GM21381 (cell line): ENCODE results near the gene SLC10A1.
"Not testable (repeated sequence)": the region's sequence is repeated elsewhere in the genome, so short reads cannot be mapped to it uniquely, and the experiment has no call there.

ENCODE experiments used
- ATAC-seq: cut with Tn5 transposase; IDR thresholded peaks from one replicate; pipeline ENCODE4 v1.9.1; 2021; ENCODE audit warnings: mild to moderate bottlenecking, moderate library complexity; ENCODE audit not compliant: unreplicated experiment

SLC10A1 gene

DNA sequence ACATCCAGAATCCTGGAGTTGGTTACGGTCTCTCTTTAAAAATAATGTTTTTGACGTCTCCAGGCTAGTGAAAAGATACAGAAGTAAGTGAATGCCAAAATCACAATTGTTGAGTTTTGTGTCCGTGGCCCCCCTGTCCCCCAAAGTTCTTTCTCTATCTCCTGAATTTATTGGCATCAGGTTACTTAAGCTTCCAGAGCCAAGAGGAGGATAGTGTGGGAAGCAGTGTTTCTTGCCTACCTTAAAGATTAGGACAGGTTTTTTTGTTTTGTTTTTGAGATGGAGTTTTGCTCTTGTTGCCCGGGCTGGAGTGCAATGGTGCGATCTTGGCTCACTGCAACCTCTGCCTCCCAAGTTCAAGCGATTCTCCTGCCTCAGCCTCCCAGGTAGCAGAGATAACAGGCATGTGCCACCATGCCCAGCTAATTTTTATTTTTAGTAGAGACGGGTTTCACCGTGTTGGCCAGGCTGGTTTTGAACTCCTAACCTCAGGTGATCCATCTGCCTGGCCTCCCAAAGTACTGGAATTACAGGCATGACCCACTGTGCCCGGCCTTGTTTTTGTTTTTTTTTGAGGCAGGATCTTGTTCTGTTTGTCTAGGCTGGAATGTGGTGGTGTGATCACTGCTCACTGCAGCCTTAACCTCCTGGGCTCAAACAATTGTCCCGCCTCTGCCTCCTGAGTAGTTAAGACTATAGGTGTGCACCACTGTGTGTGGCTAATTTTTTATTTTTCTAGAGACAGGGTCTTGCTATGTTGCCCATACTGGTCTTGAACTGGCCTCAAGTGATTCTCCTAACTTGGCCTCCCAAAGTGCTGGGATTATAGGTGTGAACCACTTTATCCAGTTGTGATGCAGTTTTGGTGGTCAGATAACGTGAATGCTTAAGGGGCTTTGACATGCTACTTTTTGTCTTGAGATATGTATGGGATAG lies 24.7 kb downstream of the SLC10A1 start:
- ATAC-seq: no peak

DNA sequence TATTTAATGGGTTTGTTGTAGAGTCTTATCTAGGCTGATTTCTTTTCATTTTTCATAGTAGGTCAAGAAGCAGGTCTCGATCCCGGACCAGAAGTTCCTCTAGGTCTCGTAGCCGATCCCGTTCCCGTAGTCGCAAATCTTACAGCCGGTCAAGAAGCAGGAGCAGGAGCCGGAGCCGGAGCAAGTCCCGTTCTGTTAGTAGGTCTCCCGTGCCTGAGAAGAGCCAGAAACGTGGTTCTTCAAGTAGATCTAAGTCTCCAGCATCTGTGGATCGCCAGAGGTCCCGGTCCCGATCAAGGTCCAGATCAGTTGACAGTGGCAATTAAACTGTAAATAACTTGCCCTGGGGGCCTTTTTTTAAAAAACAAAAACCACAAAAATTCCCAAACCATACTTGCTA lies 25.9 kb downstream of the SLC10A1 start:
- ATAC-seq: no peak

DNA sequence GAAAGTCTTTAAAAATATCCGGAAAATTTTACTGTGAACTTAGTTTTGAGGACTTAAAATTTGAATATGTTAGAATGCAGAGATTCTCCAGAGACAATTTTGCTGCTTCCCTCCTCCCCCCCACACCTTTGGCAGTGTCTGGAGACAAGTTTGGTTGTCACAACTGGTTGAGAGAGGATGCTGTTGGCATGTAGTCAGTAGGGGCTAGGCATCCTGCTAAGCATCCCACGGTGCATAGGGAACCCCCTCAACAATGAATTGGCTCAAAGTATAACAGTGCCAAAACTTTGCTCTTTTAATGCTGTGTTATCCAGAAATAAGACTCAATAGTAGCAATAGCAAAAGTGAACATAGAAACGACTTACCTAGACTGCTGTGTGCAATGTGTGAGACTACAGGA lies 26.5 kb downstream of the SLC10A1 start:
- no peak for ATAC-seq

DNA sequence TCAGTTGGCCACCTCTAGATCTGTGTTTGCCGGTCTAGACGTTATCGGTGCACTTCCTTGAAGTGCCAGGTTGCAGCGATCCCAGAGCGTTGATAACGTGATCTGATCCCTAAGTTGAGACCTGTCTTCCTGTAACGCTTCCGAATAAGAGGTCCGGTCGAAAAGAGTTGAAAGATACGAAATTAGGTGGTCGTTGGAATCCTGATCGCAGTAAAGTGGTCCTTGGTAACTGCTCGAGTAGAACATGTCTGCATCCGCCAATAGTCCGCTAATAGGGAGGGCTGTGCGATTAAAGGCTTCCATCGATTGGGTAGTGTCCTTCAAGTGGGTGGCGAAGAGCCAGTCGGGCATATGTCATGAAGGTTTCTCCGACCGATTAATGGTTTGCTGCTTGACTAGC lies 27.4 kb downstream of the SLC10A1 start:
- ATAC-seq: no peak

DNA sequence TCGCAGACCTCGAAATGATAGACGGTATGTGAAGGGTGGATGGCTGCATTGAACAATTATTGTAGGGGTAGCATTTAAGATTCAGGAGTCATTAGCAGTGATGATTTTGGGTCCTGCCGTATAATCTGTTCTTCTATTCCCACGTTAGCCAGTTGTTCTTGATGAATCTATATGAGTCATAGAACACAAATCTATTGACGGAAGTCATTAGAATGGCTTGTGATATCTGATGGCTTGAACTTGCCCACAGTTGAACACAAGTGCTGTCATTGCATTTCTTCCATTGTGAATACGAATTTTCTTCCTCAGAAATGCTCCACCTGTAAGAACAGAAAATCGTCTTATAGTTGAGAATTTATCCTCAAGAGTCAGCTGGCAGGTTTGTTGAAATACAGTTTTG lies 28.2 kb downstream of the SLC10A1 start:
- ATAC-seq: no peak

- peak; percentile 64 for ATAC-seq
Measured at GRCh38 chr14:69767369-69767999, 29.6 kb downstream of the SLC10A1 start.

GRCh38 chr14:69766984-69767368 lies 30.1 kb downstream of the SLC10A1 start, which contains the start of gene SRSF5:
Gene SRSF5 (plus strand): TSS chr14:69767142. CDS start chr14:69768157, 1,015 bp downstream.
- ATAC-seq: peak; percentile 81

GRCh38 chr14:69763761-69764510 lies 33.1 kb downstream of the SLC10A1 start:
- ATAC-seq: no peak

DNA sequence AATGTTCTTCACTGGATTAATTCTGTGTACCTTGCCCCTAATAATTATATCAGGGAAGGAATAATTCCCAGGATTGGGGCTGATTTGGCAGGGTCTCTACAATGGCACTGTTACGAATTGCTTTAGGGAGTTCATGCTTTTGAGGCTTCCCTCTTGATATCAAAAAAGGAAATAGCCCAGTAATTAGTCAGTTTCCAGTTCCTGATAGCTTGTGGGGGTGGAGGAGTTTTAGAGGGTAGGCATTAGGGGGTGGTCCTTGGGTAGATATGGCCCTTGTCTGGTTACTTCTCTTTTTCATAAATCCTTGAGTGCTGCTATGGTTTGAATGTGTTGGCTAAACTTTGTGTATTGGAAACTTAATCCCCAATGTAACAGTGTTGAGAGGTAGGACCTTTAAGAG lies 36.2 kb downstream of the SLC10A1 start:
- no peak for ATAC-seq

DNA sequence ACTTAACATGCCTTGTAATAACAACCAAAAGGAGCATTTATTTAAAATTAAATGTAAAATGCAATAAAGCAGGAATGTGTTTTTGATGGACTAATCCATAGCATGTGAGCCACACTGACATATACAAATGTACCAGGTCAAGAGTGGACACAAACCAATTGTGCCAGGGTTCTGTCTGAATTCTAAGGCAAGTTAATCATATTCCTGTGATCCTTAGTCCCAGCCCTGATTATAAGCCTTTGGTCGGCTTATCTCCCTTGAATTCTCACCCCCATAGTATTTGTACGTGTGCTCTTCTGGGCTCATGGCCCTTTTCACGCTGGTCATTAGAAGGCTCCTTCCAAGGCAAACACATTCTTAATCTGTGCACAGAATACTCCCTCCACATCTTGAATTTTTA lies 40.7 kb downstream of the SLC10A1 start:
- ATAC-seq: no peak

GRCh38 chr14:69755784-69756183 lies 41.3 kb downstream of the SLC10A1 start:
- ATAC-seq: no peak

GRCh38 chr14:69755296-69755695 lies 41.7 kb downstream of the SLC10A1 start:
- ATAC-seq: no peak

GRCh38 chr14:69754487-69754886 lies 42.6 kb downstream of the SLC10A1 start:
- no peak for ATAC-seq

- no peak for ATAC-seq
Measured at GRCh38 chr14:69753860-69754259, 43.2 kb downstream of the SLC10A1 start.

GRCh38 chr14:69752773-69753172 lies 44.3 kb downstream of the SLC10A1 start:
- no peak for ATAC-seq

- no peak for ATAC-seq
Measured at GRCh38 chr14:69750495-69750894, 46.5 kb downstream of the SLC10A1 start.

DNA sequence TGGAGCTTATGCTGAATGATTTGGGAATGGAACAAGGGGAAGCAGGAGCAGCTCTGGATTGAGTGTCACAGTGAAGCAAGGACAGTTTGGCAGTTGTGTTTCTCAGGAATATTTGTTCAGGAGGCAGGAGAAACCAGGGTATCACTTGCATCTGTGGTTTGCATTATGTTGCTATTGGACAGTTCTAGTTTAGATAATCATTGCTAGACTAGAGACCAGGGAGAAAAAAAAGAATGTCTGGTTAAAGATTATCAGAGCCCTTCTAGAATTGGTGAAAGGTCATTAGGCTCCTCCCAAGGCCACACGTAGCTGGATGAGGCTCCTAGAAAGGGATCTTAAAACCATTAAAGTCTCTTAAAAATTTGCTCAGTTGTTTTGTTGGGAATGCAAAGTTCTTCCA lies 47.1 kb downstream of the SLC10A1 start:
- ATAC-seq: no peak

DNA sequence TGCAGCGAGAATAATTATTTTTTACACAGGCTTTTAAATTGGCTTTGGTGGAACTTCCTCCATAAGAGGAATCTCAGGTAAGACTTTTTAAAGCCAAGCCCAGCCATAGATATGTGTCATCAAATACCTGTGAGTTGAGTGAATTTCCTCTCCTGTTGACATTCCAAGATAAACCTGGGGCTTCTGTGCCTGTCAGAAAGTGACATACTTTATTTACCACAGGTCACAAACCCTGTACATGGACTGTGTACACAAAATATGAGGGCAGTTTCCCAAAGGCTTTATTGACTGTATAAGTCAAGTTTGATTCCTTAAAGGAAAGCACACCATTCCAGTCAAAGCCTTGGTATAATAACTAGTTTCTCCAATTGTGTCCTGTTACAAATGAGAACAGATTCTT lies 56.0 kb downstream of the SLC10A1 start:
- no peak for ATAC-seq

GRCh38 chr14:69736405-69736804 lies 60.6 kb downstream of the SLC10A1 start:
- ATAC-seq: not testable (repeated sequence)

- not testable (repeated sequence) for ATAC-seq
Measured at GRCh38 chr14:69731919-69732598, 65.0 kb downstream of the SLC10A1 start.

DNA sequence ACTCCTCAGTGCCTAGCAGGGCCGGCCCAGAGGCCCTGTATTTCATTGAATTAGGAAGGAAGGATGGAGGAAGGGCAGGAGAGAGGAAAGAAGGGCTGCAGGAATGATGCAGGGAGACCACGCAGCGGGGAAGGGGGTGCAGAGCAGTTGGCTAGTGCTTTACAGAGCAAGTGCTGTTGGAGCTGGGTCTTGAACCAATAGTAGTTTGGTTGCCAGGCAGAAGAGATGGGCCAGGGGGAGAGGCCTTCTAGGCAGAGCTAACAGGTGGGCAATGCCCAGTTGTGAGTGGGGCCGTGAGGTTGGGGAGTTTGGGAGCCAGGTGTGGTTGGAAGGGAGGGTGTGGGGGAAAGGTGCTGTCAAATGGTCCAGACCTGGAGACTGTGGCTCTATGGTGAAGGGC lies 69.2 kb downstream of the SLC10A1 start:
- ATAC-seq: no peak
